Neural cell (in vitro differentiated cells): ENCODE data around the gene RGS6.

Experiments used
- CTCF ChIP-seq: fragments of 450-650 bp; IDR thresholded peaks from 2 replicates; pipeline ENCODE4 v1.5.1; 2014; ENCODE audit warnings: antibody characterized with exemption, mild to moderate bottlenecking, moderate library complexity; ENCODE audit not compliant: poor library complexity, severe bottlenecking
- EP300 ChIP-seq: fragments of 450-650 bp; conservative IDR thresholded peaks from 2 replicates; pipeline ENCODE4 v1.6.1; 2014; ENCODE audit warnings: antibody characterized with exemption, mild to moderate bottlenecking, moderate library complexity; ENCODE audit not compliant: poor library complexity, severe bottlenecking
- POLR2AphosphoS5 ChIP-seq: IDR thresholded peaks from 2 replicates; pipeline ENCODE4 v1.6.1; 2012
- RAD21 ChIP-seq: fragments of 450-650 bp; conservative IDR thresholded peaks from 2 replicates; pipeline ENCODE4 v1.6.1; 2014; ENCODE audit warnings: antibody characterized with exemption, mild to moderate bottlenecking, moderate library complexity
- TF ChIP-seq, protein P1 (sequence below): IDR thresholded peaks from 2 replicates; pipeline ENCODE4 v1.6.1; 2012; ENCODE audit warnings: borderline replicate concordance

DNA sequence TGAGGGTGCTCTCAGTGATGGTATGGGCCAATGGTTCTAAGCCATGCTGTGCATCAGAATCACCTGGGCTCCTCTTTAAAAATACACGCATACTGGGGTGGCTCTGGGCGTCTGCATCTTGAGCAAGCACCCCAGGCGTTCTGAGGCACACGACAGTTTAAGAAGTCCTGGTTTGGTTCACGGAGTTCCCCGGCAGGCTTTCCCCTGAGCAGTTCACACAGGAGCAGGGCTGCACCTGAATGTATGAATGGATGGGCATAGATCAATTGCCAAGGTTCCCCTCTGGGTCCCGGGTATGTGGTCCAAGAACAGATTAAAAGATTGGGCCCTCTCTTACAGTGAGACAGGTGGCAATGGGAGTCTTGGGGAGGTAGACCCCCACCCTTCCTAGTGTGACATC lies 566.4 kb downstream of the RGS6 start:
- TF ChIP-seq CTCF, result no peak
- no peak for TF ChIP-seq RAD21
- TF ChIP-seq, protein P1, sequence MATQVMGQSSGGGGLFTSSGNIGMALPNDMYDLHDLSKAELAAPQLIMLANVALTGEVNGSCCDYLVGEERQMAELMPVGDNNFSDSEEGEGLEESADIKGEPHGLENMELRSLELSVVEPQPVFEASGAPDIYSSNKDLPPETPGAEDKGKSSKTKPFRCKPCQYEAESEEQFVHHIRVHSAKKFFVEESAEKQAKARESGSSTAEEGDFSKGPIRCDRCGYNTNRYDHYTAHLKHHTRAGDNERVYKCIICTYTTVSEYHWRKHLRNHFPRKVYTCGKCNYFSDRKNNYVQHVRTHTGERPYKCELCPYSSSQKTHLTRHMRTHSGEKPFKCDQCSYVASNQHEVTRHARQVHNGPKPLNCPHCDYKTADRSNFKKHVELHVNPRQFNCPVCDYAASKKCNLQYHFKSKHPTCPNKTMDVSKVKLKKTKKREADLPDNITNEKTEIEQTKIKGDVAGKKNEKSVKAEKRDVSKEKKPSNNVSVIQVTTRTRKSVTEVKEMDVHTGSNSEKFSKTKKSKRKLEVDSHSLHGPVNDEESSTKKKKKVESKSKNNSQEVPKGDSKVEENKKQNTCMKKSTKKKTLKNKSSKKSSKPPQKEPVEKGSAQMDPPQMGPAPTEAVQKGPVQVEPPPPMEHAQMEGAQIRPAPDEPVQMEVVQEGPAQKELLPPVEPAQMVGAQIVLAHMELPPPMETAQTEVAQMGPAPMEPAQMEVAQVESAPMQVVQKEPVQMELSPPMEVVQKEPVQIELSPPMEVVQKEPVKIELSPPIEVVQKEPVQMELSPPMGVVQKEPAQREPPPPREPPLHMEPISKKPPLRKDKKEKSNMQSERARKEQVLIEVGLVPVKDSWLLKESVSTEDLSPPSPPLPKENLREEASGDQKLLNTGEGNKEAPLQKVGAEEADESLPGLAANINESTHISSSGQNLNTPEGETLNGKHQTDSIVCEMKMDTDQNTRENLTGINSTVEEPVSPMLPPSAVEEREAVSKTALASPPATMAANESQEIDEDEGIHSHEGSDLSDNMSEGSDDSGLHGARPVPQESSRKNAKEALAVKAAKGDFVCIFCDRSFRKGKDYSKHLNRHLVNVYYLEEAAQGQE, result no peak
- TF ChIP-seq EP300, result no peak
- no peak for TF ChIP-seq POLR2AphosphoS5
